ENCODE measurements around the gene MAP3K14.

DNA sequence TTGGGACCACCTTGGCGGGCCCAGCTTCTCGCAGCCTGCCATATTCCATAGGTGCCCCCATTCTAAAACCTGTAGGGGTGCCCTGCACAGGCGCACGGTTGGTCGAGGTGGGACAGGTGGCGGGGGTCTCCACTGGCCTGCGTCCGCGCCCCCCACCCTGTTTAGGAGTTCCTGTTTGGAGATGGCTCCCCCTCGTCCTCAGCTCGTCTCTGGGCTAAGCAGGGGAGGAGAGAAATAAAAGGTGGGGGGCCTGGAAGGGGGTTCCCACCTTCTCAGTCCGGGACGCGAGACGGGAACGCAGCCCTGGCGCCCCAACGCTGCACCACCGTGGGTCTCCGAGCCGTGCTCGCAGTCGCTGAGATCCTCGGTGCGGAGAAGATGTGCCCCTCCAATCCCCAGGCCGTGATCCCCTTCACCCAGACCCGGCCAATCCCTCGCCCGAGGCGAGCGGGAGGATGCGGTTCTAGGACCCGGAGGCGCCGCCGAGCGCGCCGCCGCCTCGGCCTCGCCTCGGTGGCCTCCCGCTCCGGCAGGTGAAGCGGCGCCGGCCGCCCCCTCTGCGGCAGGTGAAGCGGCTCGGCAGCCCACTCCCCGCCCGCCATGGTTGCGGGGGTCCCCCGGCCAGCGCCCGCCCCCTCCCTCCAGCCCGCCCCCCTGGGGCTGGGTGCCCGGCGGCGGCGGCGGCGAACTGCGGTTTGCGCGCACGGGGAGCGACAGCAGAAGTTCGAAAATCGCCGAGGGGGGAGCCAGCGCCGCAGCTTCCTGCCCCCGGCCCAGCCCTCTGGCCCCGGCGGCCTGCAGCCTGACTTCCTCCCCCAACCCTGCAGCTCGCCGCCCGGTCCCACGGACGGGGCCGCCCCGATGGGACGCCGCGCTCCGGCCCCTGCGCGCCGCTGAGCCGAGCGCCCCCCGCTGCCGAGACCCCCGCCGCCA lies 95.5 kb downstream of the MAP3K14 start, which contains the start of gene FMNL1:
- TF ChIP-seq EZH2 (IDR thresholded peaks at IDR 0.05; ENCODE audit: low read length, unreplicated experiment) (no peak), CTCF (conservative IDR thresholded peaks at IDR 0.05; ENCODE audit: low read depth, low read length) (no peak), EZH2phosphoT487 (IDR thresholded peaks at IDR 0.05; ENCODE audit: borderline replicate concordance, low read length) (no peak)
